ENCODE results near the gene GAB3.

Gene GAB3

GRCh38 chrX:154737136-154737535, 13.7 kb downstream of the GAB3 start:
- Mint-ChIP-seq H3K4me1 (ENCODE audit: low read depth) (peaks cover 68% of the 10 kb centered on the region), H3K9me3 (no peaks in the 10 kb centered on the region), H3K4me3 (peak overlapping the region; percentile 55), H3K27me3 (ENCODE audit: low read depth) (no peaks in the 10 kb centered on the region), H3K36me3 (ENCODE audit: low read depth) (peaks cover 19% of the 10 kb centered on the region), H3K27ac (peak overlapping the region; percentile 80)
- DNase-seq (ENCODE audit: low spot score), result no peak

- peak overlapping the region; percentile 73 for H3K4me3 Mint-ChIP-seq
- no peak for DNase-seq (ENCODE audit: low spot score)
Measured at GRCh38 chrX:154735695-154736393, 15.0 kb downstream of the GAB3 start.

GRCh38 chrX:154734061-154734781, 16.7 kb downstream of the GAB3 start:
- peak overlapping the region; percentile 73 for H3K4me3 Mint-ChIP-seq
- DNase-seq (ENCODE audit: low spot score), result peak; percentile 19
- H3K9me3 Mint-ChIP-seq, result no peaks in the 10 kb centered on the region
- peaks cover 20% of the 10 kb centered on the region for H3K36me3 Mint-ChIP-seq (ENCODE audit: low read depth)
- H3K27me3 Mint-ChIP-seq (ENCODE audit: low read depth), result no peaks in the 10 kb centered on the region
- peak overlapping the region; percentile 88 for H3K27ac Mint-ChIP-seq
- H3K4me1 Mint-ChIP-seq (ENCODE audit: low read depth), result peaks cover 85% of the 10 kb centered on the region

More at GRCh38 chrX:154735695-154736393, 15.0 kb downstream of the GAB3 start:
- H3K27me3 Mint-ChIP-seq (ENCODE audit: low read depth), result no peaks in the 10 kb centered on the region
- no peaks in the 10 kb centered on the region for H3K9me3 Mint-ChIP-seq
- H3K4me1 Mint-ChIP-seq (ENCODE audit: low read depth), result peaks cover 81% of the 10 kb centered on the region
- peak overlapping the region; percentile 88 for H3K27ac Mint-ChIP-seq
- H3K36me3 Mint-ChIP-seq (ENCODE audit: low read depth), result peaks cover 18% of the 10 kb centered on the region

DNA sequence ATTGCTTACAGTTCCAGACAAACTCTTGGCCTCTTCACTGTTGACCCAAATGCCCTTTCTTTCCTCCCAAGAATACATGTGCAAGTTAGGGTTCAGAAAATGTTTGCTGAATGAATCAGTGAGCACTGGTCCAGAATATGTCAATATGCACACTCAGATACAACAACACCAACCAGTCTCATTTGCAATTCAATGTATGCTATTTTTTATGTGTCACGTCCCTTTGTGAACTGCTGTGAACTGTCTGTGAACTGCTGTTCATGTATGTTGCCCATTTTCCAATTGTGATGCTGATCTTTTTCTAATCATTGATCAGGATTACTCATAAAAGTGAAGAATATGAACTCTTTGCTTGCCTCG, 17.8 kb downstream of the GAB3 start:
- H3K27ac Mint-ChIP-seq, result peak overlapping the region; percentile 88
- H3K27me3 Mint-ChIP-seq (ENCODE audit: low read depth), result no peaks in the 10 kb centered on the region
- peaks cover 25% of the 10 kb centered on the region for H3K36me3 Mint-ChIP-seq (ENCODE audit: low read depth)
- no peaks in the 10 kb centered on the region for H3K9me3 Mint-ChIP-seq
- H3K4me3 Mint-ChIP-seq, result peak overlapping the region; percentile 73
- peaks cover 86% of the 10 kb centered on the region for H3K4me1 Mint-ChIP-seq (ENCODE audit: low read depth)
- no peak for DNase-seq (ENCODE audit: low spot score)

DNA sequence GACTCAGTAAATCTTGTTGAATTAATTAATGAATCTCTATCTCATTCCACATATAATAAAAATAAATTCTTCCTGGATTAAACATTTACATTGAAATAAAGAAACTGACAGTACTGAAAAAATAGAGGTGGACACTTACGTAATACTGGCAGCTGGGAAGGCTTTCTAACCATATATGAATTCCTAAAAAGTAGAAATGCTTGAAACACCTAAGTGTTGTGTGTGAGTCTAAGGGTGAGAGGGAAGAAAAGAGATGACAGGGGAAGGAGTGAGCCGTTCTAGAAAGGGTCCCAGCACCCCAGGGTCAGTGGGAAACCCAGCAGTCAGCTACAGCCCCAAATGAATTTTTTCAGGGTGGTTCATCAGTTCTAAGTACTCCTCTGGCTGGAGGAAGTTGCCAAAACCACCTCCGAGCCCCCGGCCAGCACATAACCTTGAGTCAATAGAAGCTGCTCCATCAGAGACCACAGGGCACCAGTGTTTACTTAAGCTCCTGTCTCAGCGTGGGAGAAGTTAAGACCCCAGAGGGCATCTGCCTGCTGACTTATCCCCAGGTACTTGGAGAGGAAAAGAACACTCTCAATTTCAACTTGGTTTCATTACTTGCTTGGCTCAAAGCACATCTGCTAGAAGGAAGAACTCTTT, 18.3 kb downstream of the GAB3 start:
- no peaks in the 10 kb centered on the region for H3K9me3 Mint-ChIP-seq
- peak overlapping the region; percentile 73 for H3K4me3 Mint-ChIP-seq
- no peaks in the 10 kb centered on the region for H3K27me3 Mint-ChIP-seq (ENCODE audit: low read depth)
- H3K27ac Mint-ChIP-seq, result peak overlapping the region; percentile 88
- peaks cover 25% of the 10 kb centered on the region for H3K36me3 Mint-ChIP-seq (ENCODE audit: low read depth)
- H3K4me1 Mint-ChIP-seq (ENCODE audit: low read depth), result peaks cover 84% of the 10 kb centered on the region
- DNase-seq (ENCODE audit: low spot score), result no peak

GRCh38 chrX:154731881-154732280, 19.0 kb downstream of the GAB3 start:
- peak overlapping the region; percentile 83 for H3K27ac Mint-ChIP-seq
- H3K27me3 Mint-ChIP-seq (ENCODE audit: low read depth), result no peaks in the 10 kb centered on the region
- H3K36me3 Mint-ChIP-seq (ENCODE audit: low read depth), result peaks cover 23% of the 10 kb centered on the region
- peak overlapping the region; percentile 62 for H3K4me3 Mint-ChIP-seq
- H3K9me3 Mint-ChIP-seq, result no peaks in the 10 kb centered on the region
- H3K4me1 Mint-ChIP-seq (ENCODE audit: low read depth), result peaks cover 81% of the 10 kb centered on the region
- DNase-seq (ENCODE audit: low spot score), result no peak

DNA sequence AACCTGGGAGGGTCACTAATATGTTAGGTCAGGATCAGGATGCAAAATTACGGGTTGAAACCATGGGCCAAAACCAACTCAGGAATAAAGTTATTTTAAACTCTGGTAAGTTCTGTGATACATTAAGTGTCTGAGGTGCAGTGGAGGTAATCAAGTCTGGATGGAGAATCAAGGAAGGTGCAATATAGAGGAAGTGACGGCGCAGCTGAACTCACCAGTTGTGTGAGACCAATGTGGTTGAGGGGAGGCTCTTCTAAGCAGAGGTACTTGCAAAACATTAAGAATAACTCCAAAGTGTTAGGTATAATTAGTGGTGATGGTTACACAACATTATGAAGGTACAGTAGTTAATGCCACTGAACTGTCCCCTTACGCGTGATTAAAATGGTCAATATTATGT, 19.7 kb downstream of the GAB3 start:
- Mint-ChIP-seq H3K36me3 (ENCODE audit: low read depth) (peaks cover 26% of the 10 kb centered on the region), H3K27ac (peak overlapping the region; percentile 0), H3K9me3 (no peaks in the 10 kb centered on the region), H3K4me1 (ENCODE audit: low read depth) (peaks cover 83% of the 10 kb centered on the region), H3K4me3 (no peak overlapping the region), H3K27me3 (ENCODE audit: low read depth) (no peaks in the 10 kb centered on the region)
- no peak for DNase-seq (ENCODE audit: low spot score)

DNA sequence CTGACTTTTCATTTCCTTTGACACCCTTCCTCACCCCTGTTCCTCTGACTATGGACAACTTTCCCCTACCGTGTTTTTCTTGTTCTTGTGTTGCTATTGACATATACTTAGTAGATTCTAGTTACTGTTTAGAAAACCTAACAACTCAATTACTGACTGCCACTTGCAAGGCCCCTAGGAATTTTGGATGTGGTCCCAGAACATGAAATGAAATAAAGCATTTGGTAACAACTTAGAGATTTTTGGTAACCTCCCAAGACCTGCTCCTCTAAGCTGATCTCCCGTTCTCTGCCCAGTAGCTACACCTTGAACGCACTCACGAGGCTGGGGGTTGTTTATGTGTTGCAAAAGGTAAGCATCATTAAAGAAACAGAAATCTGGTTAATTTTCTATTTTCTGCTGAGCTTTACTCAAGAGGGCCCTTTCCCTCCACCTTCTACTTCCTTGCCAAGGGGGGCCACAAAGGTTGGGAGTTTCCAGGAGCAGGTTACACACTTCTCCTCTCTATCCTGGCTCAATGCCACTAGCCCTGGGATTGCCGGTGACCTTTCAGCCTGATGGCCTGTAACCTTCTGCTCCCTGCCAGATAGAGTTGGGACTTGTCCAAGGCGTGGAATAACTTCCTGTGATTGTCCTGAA, 20.5 kb downstream of the GAB3 start:
- DNase-seq (ENCODE audit: low spot score), result no peak
- Mint-ChIP-seq H3K9me3 (no peaks in the 10 kb centered on the region), H3K27me3 (ENCODE audit: low read depth) (no peaks in the 10 kb centered on the region), H3K4me3 (no peak overlapping the region), H3K27ac (no peak overlapping the region), H3K36me3 (ENCODE audit: low read depth) (peaks cover 22% of the 10 kb centered on the region), H3K4me1 (ENCODE audit: low read depth) (peaks cover 83% of the 10 kb centered on the region)

- Mint-ChIP-seq H3K4me1 (ENCODE audit: low read depth) (peaks cover 89% of the 10 kb centered on the region), H3K27ac (peak overlapping the region; percentile 49), H3K9me3 (no peaks in the 10 kb centered on the region), H3K27me3 (ENCODE audit: low read depth) (no peaks in the 10 kb centered on the region), H3K36me3 (ENCODE audit: low read depth) (peaks cover 21% of the 10 kb centered on the region), H3K4me3 (no peak overlapping the region)
- DNase-seq (ENCODE audit: low spot score), result no peak
Measured at GRCh38 chrX:154729439-154729838, 21.4 kb downstream of the GAB3 start.

GRCh38 chrX:154728431-154729190, 22.3 kb downstream of the GAB3 start:
- H3K36me3 Mint-ChIP-seq (ENCODE audit: low read depth), result peaks cover 21% of the 10 kb centered on the region
- no peak overlapping the region for H3K4me3 Mint-ChIP-seq
- H3K27ac Mint-ChIP-seq, result peak overlapping the region; percentile 5
- H3K4me1 Mint-ChIP-seq (ENCODE audit: low read depth), result peaks cover 84% of the 10 kb centered on the region
- no peaks in the 10 kb centered on the region for H3K27me3 Mint-ChIP-seq (ENCODE audit: low read depth)
- H3K9me3 Mint-ChIP-seq, result no peaks in the 10 kb centered on the region
- no peak for DNase-seq (ENCODE audit: low spot score)

- no peaks in the 10 kb centered on the region for H3K27me3 Mint-ChIP-seq (ENCODE audit: low read depth)
- no peak overlapping the region for H3K4me3 Mint-ChIP-seq
- peaks cover 82% of the 10 kb centered on the region for H3K4me1 Mint-ChIP-seq (ENCODE audit: low read depth)
- DNase-seq (ENCODE audit: low spot score), result no peak
- H3K9me3 Mint-ChIP-seq, result no peaks in the 10 kb centered on the region
- peaks cover 25% of the 10 kb centered on the region for H3K36me3 Mint-ChIP-seq (ENCODE audit: low read depth)
- H3K27ac Mint-ChIP-seq, result no peak overlapping the region
Measured at GRCh38 chrX:154727871-154728270, 23.0 kb downstream of the GAB3 start.

DNA sequence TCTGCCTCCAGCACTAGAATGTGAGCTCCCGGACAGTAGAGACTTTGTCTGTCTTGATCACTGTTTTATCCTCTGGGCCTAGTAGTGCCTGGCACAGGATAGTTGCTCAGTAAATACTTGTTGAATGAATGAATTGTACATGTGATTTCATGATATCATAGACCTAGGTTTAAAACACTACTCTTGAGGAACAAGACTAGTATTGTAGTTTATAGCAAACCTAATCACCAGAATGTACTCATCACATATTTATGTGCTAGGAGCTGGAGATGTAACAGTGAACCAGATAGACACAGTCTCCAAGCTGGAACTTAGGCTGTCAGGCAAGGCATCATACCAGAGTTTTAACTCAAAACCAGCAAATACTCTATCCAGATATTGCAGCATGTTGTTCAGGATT, 23.5 kb downstream of the GAB3 start:
- Mint-ChIP-seq H3K9me3 (no peaks in the 10 kb centered on the region), H3K4me3 (no peak overlapping the region), H3K36me3 (ENCODE audit: low read depth) (peaks cover 27% of the 10 kb centered on the region), H3K27ac (no peak overlapping the region), H3K4me1 (ENCODE audit: low read depth) (peaks cover 79% of the 10 kb centered on the region), H3K27me3 (ENCODE audit: low read depth) (no peaks in the 10 kb centered on the region)
- DNase-seq (ENCODE audit: low spot score), result no peak

DNA sequence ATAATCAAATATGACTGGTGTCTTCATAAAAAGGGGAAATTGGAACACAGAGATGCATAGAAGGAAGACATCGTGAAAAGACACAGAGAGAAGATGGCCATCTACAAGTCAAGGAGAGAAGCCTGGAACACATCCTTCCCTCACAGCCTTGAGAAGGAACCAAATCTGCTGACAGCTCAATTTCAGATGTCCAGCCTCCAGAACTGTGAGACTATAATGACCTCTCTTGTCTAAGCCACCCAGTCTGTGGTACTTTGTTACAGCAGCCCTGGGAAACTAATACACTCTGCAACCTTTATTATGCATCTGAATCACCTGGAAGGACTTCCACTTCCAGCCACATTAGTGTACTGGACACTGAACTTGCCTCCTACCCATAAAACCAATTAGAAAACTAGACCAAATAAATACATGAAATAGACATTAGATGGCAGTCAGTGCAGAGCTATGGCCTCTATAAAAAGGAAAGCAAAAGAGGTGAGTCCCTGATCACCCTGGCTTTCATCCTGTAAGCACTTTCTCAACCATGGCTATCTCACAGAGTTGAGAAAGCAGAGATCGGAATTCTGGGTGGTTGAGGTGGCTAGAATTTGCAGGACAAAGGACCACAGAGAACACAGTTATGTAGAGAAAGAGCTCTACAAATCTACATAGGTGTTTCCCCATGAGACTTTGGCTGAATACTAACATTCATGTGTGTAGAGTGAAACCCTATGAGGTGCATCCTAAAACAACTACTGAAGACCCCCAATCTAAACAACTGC, 25.7 kb downstream of the GAB3 start:
- peaks cover 32% of the 10 kb centered on the region for H3K36me3 Mint-ChIP-seq (ENCODE audit: low read depth)
- DNase-seq (ENCODE audit: low spot score), result no peak
- no peaks in the 10 kb centered on the region for H3K27me3 Mint-ChIP-seq (ENCODE audit: low read depth)
- H3K4me1 Mint-ChIP-seq (ENCODE audit: low read depth), result peaks cover 64% of the 10 kb centered on the region
- H3K4me3 Mint-ChIP-seq, result peak overlapping the region; percentile 62
- H3K27ac Mint-ChIP-seq, result peak overlapping the region; percentile 83
- H3K9me3 Mint-ChIP-seq, result peaks cover 9% of the 10 kb centered on the region
